IPS-15b (cell line): ENCODE measurements around the gene CCDC97.
"Not testable (repeated sequence)": the region's sequence is repeated elsewhere in the genome, so short reads cannot be mapped to it uniquely, and the experiment has no call there.

Source experiments
- H3K27me3 ChIP-seq: one replicate; pipeline ENCODE4 v1.6.1; 2013; ENCODE audit warnings: low read length; ENCODE audit not compliant: control insufficient read depth, insufficient read depth
- H3K36me3 ChIP-seq: one replicate; pipeline ENCODE4 v1.6.1; 2013; ENCODE audit warnings: low read length; ENCODE audit not compliant: control insufficient read depth, insufficient read depth
- H3K4me1 ChIP-seq: one replicate; pipeline ENCODE4 v1.6.1; 2013; ENCODE audit warnings: mild to moderate bottlenecking, low read length; ENCODE audit not compliant: control insufficient read depth, insufficient read depth
- H3K4me3 ChIP-seq: one replicate; pipeline ENCODE4 v1.5.1; 2013; ENCODE audit warnings: low read depth, low read length
- H3K9ac ChIP-seq: one replicate; pipeline ENCODE4 v1.6.1; 2013; ENCODE audit warnings: low read depth, mild to moderate bottlenecking, low read length
- H3K9me3 ChIP-seq: one replicate; pipeline ENCODE4 v1.6.1; 2013; ENCODE audit warnings: mild to moderate bottlenecking, low read length; ENCODE audit not compliant: control insufficient read depth, insufficient read depth

Gene CCDC97

GRCh38 chr19:41276231-41276630, 33.7 kb upstream of the CCDC97 start:
- H3K9me3 ChIP-seq: no peaks in the 10 kb centered on the region
- H3K27me3 ChIP-seq: no peaks in the 10 kb centered on the region
- peaks cover 92% of the 10 kb centered on the region for H3K36me3 ChIP-seq
- no peak overlapping the region for H3K4me3 ChIP-seq
- no peaks in the 10 kb centered on the region for H3K4me1 ChIP-seq
- H3K9ac ChIP-seq: no peak overlapping the region

GRCh38 chr19:41278478-41278877, 31.5 kb upstream of the CCDC97 start:
- no peak overlapping the region for H3K4me3 ChIP-seq
- peaks cover 77% of the 10 kb centered on the region for H3K36me3 ChIP-seq
- no peaks in the 10 kb centered on the region for H3K9me3 ChIP-seq
- no peak overlapping the region for H3K9ac ChIP-seq
- H3K4me1 ChIP-seq: no peaks in the 10 kb centered on the region
- no peaks in the 10 kb centered on the region for H3K27me3 ChIP-seq

- Histone ChIP-seq H3K9me3 (no peaks in the 10 kb centered on the region), H3K27me3 (no peaks in the 10 kb centered on the region), H3K36me3 (peaks cover 56% of the 10 kb centered on the region), H3K9ac (no peak overlapping the region), H3K4me3 (no peak overlapping the region), H3K4me1 (peaks cover 9% of the 10 kb centered on the region)
These were observed 21.1 kb upstream of the CCDC97 start for GRCh38 chr19:41288673-41289530.

GRCh38 chr19:41289814-41290213, 20.2 kb upstream of the CCDC97 start:
- not testable (repeated sequence) for H3K27me3 ChIP-seq, H3K4me1 ChIP-seq, H3K9me3 ChIP-seq, H3K4me3 ChIP-seq, H3K9ac ChIP-seq
- H3K36me3 ChIP-seq: peaks cover 57% of the 10 kb centered on the region

GRCh38 chr19:41294393-41294792, 15.6 kb upstream of the CCDC97 start:
- peaks cover 86% of the 10 kb centered on the region for H3K36me3 ChIP-seq
- H3K9ac ChIP-seq: no peak overlapping the region

GRCh38 chr19:41295499-41295898, 14.5 kb upstream of the CCDC97 start:
- H3K4me1 ChIP-seq: no peaks in the 10 kb centered on the region
- H3K9me3 ChIP-seq: no peaks in the 10 kb centered on the region
- peaks cover 86% of the 10 kb centered on the region for H3K36me3 ChIP-seq
- H3K9ac ChIP-seq: no peak overlapping the region
- no peaks in the 10 kb centered on the region for H3K27me3 ChIP-seq
- H3K4me3 ChIP-seq: no peak overlapping the region

More at GRCh38 chr19:41294393-41294792, 15.6 kb upstream of the CCDC97 start:
- Histone ChIP-seq H3K27me3 (no peaks in the 10 kb centered on the region), H3K4me1 (no peaks in the 10 kb centered on the region), H3K4me3 (no peak overlapping the region), H3K9me3 (no peaks in the 10 kb centered on the region)

GRCh38 chr19:41296433-41296871, 13.5 kb upstream of the CCDC97 start:
- Histone ChIP-seq H3K36me3 (peaks cover 85% of the 10 kb centered on the region), H3K9ac (no peak overlapping the region), H3K27me3 (no peaks in the 10 kb centered on the region), H3K4me3 (no peak overlapping the region), H3K4me1 (no peaks in the 10 kb centered on the region), H3K9me3 (no peaks in the 10 kb centered on the region)

- H3K9ac ChIP-seq: no peak overlapping the region
- peaks cover 86% of the 10 kb centered on the region for H3K36me3 ChIP-seq
- no peak overlapping the region for H3K4me3 ChIP-seq
- no peaks in the 10 kb centered on the region for H3K27me3 ChIP-seq
- H3K4me1 ChIP-seq: no peaks in the 10 kb centered on the region
- no peaks in the 10 kb centered on the region for H3K9me3 ChIP-seq
These were observed 12.2 kb upstream of the CCDC97 start for GRCh38 chr19:41297628-41298347.

GRCh38 chr19:41298348-41298964, 11.5 kb upstream of the CCDC97 start:
- no peaks in the 10 kb centered on the region for H3K4me1 ChIP-seq
- H3K9ac ChIP-seq: no peak overlapping the region
- peaks cover 80% of the 10 kb centered on the region for H3K36me3 ChIP-seq
- H3K9me3 ChIP-seq: no peaks in the 10 kb centered on the region
- no peaks in the 10 kb centered on the region for H3K27me3 ChIP-seq
- H3K4me3 ChIP-seq: no peak overlapping the region

- H3K36me3 ChIP-seq: peaks cover 80% of the 10 kb centered on the region
These were observed 10.8 kb upstream of the CCDC97 start for GRCh38 chr19:41299046-41299754.

GRCh38 chr19:41299755-41300089, 10.2 kb upstream of the CCDC97 start:
- Histone ChIP-seq H3K27me3 (no peaks in the 10 kb centered on the region), H3K4me3 (no peak overlapping the region), H3K36me3 (peaks cover 80% of the 10 kb centered on the region), H3K9me3 (no peaks in the 10 kb centered on the region), H3K9ac (no peak overlapping the region), H3K4me1 (no peaks in the 10 kb centered on the region)

More at GRCh38 chr19:41299046-41299754, 10.8 kb upstream of the CCDC97 start:
- Histone ChIP-seq H3K4me1 (no peaks in the 10 kb centered on the region), H3K9ac (no peak overlapping the region), H3K4me3 (no peak overlapping the region), H3K27me3 (no peaks in the 10 kb centered on the region), H3K9me3 (no peaks in the 10 kb centered on the region)
